Omental fat pad (tissue), 4 donors: Measurements from ENCODE around the gene NOL4L. TPM values are rescaled to one million over a fixed set of nuclear protein-coding genes. Genes with fewer than 3 reads are reported as not detected.

ENCODE experiments used
- ATAC-seq: fragments of 150-250 bp; one replicate; pipeline ENCODE4 v1.9.1; 2016; ENCODE audit warnings: mild to moderate bottlenecking, moderate library complexity; ENCODE audit not compliant: low FRiP score
- DNase-seq: peaks from one replicate; pipeline ENCODE4 v3.0.0-alpha.2; 2019; ENCODE audit warnings: low spot score
- total RNA-seq, 4 donors: library from RNA; depleted of rRNA; stranded (reverse); fragments of >200 nt; gene quantifications; one replicate each; pipeline ENCODE4 v1.1.0, GENCODE V29; 2016
- TF ChIP-seq, protein P1 (sequence below), 3 donors: fragments of 450-650 bp; IDR thresholded peaks; one replicate each; pipeline ENCODE4 v1.5.1; 2016 to 2017; ENCODE audit warnings: antibody characterized with exemption in 3 of 3, mild to moderate bottlenecking in 3 of 3, moderate library complexity in 2 of 3

NOL4L gene
- total RNA-seq, 4 donors from 2014 or later = 6.8 to 15.3 (median 13.6) TPM

DNA sequence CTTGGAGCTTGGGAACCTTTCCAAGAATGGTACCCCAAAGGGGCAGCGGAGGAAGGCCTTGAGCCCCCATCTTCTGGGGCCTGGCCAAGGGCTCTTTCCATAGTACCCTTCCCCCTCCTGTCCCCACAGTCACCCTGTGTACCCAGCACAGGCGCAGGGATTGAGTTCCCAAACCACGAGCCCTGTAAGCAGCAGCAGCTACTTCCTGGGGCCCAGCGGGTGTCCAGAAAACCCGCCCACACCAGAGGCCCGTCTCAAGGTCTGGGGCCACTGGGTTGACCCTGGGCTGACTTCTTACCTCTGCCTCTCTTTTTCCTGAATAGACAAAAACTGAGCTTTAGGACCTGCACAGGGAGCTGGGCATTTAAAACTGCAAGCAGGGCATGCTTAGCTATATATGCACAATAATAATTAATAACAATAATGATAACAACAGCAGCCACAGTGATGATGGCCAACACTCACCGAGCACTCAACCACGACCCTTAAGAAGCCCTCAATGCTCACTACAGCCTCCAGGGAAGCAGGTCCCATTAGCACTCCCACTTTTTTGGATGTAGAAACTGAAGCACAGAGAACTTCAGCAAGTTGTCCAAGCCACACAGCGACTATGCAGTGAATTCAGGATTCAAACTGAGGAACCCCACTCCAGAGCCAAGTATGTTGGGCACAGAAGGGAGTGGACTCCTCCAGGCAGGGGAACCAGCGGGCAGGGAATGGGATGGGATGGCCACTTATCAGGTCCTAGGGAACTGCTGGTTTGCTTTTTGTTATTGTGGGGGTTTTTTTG, 14.5 kb downstream of the NOL4L start:
- no peak for DNase-seq
- no peak for ATAC-seq
- TF ChIP-seq, protein P1, sequence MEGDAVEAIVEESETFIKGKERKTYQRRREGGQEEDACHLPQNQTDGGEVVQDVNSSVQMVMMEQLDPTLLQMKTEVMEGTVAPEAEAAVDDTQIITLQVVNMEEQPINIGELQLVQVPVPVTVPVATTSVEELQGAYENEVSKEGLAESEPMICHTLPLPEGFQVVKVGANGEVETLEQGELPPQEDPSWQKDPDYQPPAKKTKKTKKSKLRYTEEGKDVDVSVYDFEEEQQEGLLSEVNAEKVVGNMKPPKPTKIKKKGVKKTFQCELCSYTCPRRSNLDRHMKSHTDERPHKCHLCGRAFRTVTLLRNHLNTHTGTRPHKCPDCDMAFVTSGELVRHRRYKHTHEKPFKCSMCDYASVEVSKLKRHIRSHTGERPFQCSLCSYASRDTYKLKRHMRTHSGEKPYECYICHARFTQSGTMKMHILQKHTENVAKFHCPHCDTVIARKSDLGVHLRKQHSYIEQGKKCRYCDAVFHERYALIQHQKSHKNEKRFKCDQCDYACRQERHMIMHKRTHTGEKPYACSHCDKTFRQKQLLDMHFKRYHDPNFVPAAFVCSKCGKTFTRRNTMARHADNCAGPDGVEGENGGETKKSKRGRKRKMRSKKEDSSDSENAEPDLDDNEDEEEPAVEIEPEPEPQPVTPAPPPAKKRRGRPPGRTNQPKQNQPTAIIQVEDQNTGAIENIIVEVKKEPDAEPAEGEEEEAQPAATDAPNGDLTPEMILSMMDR (IDR thresholded peaks at IDR 0.05) = no peak

DNA sequence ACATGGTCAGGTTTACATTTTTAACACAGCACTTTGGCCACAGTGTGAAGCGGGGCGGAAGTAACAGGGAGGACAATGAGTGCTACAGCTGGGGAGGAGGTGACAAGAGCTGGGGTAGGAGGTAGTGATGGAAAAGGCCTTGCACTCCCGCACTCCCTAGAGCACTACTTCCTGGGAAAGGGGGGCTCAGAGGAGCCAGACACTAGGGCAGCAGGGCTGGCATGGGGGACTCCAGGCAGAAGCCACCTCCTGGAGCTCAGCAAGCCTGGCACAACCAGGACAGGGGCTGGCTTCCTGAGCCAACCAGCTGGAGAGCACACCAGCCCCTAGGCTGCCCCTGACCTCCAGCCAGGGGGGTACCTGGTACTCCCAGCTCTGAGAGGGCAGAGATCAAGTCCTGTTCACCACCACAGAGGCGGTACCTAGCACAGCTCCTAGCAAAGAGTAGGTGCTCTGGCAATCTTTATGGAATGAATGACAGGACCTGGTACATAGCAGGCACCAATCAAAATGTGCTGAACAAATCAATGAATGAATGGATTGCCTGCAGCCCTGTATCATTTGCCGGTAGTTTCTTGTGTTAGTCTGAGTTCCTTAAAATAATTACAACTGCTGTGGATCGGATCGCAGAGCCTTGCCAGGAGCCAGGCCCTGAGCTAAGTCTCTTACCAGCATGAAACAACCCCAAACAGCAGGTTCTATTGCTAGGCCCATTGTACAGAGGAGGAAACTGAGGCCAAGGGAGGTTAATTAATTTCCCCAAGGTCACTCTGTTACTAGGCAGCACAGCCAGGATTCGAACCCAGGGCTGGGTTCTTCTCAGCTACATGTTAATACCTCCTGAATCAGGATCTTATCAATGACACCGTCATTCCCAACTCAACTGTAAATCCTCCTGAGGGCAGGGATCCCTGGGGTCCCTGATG, 15.5 kb downstream of the NOL4L start:
- no peak for ATAC-seq
- TF ChIP-seq, protein P1 (IDR thresholded peaks at IDR 0.05) = no peak
- DNase-seq = no peak

DNA sequence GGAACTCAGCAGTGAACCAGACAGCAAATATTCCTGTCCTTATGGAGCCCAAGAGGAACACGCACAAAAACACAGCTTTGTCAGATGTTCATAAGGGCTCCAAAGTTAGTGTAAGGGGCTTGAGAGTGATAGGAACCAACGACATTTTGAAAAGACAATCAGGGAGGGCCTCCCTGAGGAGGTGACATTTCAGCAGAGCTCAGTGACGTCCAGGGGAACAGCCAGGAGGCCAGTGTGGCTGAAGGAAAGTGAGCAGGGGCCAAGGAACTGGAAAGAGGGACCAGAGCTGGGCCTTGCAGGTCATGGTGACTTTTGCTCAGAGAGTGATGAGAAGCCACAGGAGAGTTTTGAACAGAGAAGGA, 16.1 kb downstream of the NOL4L start:
- TF ChIP-seq, protein P1 (IDR thresholded peaks at IDR 0.05) = no peak
- DNase-seq (no peak), ATAC-seq (no peak)

DNA sequence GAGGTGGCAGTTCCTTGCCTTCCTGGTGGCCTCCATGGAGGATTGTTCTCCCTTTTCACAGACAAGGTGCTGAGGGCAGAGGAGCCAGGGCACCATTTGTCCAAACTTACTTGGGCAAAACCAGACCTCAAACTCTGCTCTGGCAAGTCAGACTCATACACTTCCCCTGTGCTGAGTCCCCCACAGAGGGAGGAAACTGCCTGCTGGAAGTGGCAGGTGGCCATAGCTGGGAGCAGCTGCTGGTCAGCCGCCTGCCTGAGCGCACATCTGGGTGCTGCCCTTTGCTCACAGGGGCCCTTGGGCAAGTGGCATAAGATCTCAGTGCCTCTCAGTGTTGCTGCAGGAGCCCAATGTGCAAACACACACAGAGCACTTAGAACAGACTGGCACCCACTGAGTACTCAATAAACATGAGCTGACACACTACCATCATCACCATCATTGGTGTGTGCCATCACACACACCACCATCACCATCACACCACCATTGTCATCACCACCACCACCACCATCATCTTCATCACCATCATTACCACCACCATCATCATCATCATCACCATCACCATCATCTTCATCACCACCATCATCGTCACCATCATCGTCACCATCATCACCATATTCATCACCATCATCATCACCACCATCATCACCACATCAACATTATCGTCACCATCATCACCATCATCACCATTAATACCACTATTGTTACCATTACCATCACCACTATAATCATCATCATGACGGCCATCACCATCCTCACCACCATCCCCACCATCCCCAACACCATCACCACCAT, 17.6 kb downstream of the NOL4L start:
- ATAC-seq (no peak), DNase-seq (no peak)
- TF ChIP-seq, protein P1 (IDR thresholded peaks at IDR 0.05) = no peak

DNA sequence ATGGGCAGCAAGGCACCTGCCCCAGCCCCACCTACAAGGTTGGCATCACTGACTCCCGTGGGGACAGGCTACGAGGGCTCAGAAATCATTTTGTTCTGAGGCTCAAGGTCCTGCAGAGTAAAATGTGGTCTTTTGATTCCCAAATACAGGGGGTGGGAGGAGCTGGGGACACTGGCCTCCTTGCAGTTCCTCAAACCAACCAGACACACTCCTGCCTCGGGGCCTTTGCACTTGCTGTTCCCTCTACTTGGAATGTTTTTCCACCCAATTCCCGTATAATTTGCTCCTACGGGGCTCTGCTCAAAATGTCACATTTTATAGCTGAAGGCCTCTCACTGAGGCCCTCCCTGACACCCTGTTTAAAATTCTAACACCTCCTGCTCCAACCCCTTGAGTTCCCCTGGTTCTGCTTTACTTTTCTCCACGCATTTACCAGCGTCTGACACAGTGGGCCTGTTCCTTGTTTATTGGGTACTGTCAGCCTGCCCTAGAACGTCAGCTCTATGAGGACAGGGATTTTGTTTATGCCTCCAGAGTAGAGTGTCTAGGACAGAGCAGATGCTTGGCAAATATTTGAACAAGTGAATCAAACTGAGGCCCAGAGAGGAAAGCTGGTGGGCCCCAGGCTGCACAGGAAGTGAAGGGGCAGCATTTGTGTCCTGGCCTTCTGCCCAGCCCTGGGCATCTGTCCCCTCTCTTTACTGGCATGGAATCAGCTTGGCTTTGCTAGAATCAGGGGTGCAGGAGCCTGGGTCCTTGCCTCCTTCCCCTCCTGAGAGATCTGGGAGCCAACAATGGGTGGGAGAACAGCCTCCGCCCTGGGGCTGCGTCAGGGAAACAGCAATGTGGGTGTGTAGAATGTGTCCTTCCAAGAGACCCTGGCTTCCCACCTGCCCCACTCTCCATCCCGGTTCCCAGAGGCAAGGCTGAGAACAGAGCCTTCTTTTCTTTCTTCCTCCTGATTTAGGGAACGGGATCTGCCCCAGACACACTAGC, 18.5 kb downstream of the NOL4L start:
- ATAC-seq (no peak), DNase-seq (no peak)
- TF ChIP-seq, protein P1 (IDR thresholded peaks at IDR 0.05) = no peak

DNA sequence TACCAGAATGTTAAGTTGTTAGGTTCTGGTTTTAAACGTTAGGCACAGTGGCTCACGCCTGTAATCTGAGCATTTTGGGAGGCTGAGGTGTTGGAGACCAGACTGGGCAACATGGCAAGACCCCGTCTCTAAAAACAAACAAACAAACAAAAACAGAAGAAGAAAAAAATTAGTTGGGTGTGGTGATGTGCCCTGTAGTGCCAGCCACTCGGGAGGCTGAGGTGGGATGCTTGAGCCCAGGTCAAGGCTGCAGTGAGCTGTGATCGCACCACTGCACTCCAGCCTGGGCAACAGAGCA, 19.4 kb downstream of the NOL4L start:
- no peak for DNase-seq
- ATAC-seq = no peak
- TF ChIP-seq, protein P1 (IDR thresholded peaks at IDR 0.05) = no peak
